ENCODE data around the gene LAMC3.

- TF ChIP-seq CTCF (conservative IDR thresholded peaks at IDR 0.05; ENCODE audit: low read depth, low read length) (peak; percentile 39), EZH2 (IDR thresholded peaks at IDR 0.05; ENCODE audit: borderline replicate concordance, low read depth, low read length, poor library complexity, severe bottlenecking) (no peak)
These were observed 9.6 kb downstream of the LAMC3 start for GRCh38 chr9:131018621-131019020.

Data from A673 (cell line).